Ishikawa (cell line): ENCODE measurements around the gene DUSP7.

Experiments used
- CEBPB ChIP-seq: IDR thresholded peaks from 2 replicates; pipeline ENCODE4 v1.6.1; 2012
- CREB1 ChIP-seq: IDR thresholded peaks from 2 replicates; pipeline ENCODE4 v1.6.1; 2012; ENCODE audit warnings: low read depth
- EGR1 ChIP-seq: IDR thresholded peaks from 2 replicates; pipeline ENCODE4 v1.6.1; 2012
- EP300 ChIP-seq: IDR thresholded peaks from 2 replicates; pipeline ENCODE4 v1.6.1; 2012; ENCODE audit warnings: borderline replicate concordance
- FOXM1 ChIP-seq: IDR thresholded peaks from 2 replicates; pipeline ENCODE4 v1.6.1; 2012; ENCODE audit warnings: low read depth, borderline replicate concordance
- NFIC ChIP-seq: IDR thresholded peaks from 2 replicates; pipeline ENCODE4 v1.6.1; 2012
- TAF1 ChIP-seq: IDR thresholded peaks from 2 replicates; pipeline ENCODE4 v1.6.1; 2012; ENCODE audit warnings: low read depth, mild to moderate bottlenecking
- ZBTB7A ChIP-seq: IDR thresholded peaks from 2 replicates; pipeline ENCODE4 v1.6.1; 2012; ENCODE audit warnings: low read depth
- TF ChIP-seq, protein P1 (sequence below): IDR thresholded peaks from 2 replicates; pipeline ENCODE4 v1.6.1; 2012; ENCODE audit warnings: low read depth, mild to moderate bottlenecking
- TF ChIP-seq, protein P2 (sequence below): IDR thresholded peaks from 2 replicates; pipeline ENCODE4 v1.6.1; 2012

DNA sequence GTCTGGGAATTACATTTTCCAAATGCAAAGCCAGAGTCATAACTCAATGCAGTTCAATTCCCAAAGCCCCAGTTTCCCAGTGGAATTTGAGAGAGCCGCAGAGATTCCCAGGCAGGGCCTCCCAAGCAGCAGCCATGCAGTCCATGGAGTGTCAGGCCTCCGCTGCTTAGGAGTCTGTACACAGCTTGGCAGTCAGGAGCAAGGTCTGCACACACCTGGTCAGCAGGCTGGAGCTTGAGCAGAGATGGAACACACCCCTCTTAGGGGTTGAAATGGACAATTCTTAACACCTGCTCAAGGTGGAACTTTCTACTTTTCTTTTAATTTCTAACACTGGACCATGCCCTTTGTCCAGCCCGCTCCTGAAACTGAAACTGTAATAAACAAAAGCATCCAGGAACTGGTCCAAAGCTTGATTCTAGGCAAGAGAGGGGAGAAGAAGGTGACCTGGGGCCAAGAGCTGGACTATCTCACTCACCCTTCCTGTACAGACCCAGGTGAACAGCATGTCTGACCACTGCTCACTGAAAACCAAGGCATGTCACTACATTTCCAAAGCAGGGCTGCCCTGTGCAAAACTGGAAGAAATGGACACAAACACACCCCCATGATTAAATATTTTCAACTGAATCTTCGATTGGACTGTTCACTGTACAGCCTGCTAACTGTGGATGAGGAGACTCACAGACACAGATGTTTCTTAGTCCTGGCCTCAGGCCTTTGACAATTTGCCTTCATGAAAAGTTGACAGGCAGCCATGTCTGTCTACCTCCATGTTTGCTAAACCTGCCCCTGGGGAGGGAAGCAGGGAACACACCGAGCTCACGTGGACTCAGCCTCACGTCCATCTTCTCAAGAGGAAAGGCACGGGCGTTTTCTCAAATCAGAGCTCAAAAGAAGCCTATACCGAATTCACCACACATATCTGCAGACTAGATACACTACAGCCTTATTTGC lies 48.6 kb upstream of the DUSP7 start:
- TF ChIP-seq NFIC, result no peak
- TF ChIP-seq EGR1, result no peak
- TF ChIP-seq CREB1, result no peak
- no peak for TF ChIP-seq TAF1
- TF ChIP-seq, protein P1, sequence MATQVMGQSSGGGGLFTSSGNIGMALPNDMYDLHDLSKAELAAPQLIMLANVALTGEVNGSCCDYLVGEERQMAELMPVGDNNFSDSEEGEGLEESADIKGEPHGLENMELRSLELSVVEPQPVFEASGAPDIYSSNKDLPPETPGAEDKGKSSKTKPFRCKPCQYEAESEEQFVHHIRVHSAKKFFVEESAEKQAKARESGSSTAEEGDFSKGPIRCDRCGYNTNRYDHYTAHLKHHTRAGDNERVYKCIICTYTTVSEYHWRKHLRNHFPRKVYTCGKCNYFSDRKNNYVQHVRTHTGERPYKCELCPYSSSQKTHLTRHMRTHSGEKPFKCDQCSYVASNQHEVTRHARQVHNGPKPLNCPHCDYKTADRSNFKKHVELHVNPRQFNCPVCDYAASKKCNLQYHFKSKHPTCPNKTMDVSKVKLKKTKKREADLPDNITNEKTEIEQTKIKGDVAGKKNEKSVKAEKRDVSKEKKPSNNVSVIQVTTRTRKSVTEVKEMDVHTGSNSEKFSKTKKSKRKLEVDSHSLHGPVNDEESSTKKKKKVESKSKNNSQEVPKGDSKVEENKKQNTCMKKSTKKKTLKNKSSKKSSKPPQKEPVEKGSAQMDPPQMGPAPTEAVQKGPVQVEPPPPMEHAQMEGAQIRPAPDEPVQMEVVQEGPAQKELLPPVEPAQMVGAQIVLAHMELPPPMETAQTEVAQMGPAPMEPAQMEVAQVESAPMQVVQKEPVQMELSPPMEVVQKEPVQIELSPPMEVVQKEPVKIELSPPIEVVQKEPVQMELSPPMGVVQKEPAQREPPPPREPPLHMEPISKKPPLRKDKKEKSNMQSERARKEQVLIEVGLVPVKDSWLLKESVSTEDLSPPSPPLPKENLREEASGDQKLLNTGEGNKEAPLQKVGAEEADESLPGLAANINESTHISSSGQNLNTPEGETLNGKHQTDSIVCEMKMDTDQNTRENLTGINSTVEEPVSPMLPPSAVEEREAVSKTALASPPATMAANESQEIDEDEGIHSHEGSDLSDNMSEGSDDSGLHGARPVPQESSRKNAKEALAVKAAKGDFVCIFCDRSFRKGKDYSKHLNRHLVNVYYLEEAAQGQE, result no peak
- TF ChIP-seq, protein P2, sequence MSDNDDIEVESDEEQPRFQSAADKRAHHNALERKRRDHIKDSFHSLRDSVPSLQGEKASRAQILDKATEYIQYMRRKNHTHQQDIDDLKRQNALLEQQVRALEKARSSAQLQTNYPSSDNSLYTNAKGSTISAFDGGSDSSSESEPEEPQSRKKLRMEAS, result no peak
- no peak for TF ChIP-seq CEBPB
- TF ChIP-seq EP300, result no peak
- no peak for TF ChIP-seq ZBTB7A
- TF ChIP-seq FOXM1, result no peak
